Measurements from ENCODE around the gene CACNA2D2.

Gene CACNA2D2

DNA sequence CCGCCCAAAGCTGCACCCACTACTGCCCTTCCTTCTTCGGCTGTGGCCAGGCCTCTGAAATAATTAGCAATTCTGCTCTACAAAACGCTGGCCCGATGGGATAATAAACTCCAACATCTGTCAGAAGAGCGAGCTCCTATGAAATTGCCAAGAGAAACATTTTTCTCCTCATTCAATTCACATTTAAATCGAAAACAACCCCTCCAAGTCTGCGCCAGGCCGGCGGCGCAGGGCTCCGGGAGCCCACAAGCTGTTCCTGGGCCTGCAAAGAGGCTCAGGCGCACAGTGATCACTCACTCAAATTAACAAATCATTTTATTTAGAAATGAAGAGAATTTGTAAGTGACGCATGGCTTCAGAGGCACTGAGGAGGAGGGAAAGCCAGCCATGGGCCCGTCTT is 88.8 kb downstream of the CACNA2D2 start:
- TF ChIP-seq CTCF (IDR thresholded peaks at IDR 0.05; ENCODE audit: low read length, missing control alignments), result no peak

DNA sequence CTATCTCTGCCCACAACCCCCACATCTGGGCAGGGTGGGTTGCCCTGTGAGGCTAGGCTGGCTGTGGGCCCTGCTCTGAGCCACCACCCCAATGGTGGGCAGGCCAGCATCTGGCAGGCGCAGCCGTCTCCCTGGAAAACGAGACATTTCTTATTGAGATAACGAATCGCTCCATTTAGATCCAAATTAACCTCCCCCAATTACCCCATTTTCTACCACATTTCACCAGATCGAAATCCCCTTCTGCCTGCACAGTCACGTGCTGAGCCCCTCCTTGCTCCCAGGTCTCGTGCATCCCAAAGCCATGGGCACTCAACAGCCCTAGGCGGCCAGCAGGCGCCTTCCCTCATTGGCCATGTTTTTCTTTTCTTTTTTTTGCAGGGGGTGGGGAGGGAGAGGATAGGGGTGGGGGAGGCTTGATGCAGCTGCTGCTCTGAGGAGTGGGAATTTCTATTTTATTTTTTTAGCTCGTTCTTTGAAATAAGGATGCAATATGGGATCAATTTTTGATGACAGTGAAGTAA is 91.1 kb downstream of the CACNA2D2 start:
- H3K4me3 ChIP-seq (replicated peaks; ENCODE audit: low read depth, low read length), result no peak overlapping the region
- no peak for DNase-seq (ENCODE audit: low read depth)
- no peak for TF ChIP-seq CTCF (IDR thresholded peaks at IDR 0.05; ENCODE audit: low read length, missing control alignments)

More for the DNA sequence above, 88.8 kb downstream of the CACNA2D2 start:
- no peak overlapping the region for H3K4me3 ChIP-seq (replicated peaks; ENCODE audit: low read depth, low read length)
- DNase-seq (ENCODE audit: low read depth), result no peak

DNA sequence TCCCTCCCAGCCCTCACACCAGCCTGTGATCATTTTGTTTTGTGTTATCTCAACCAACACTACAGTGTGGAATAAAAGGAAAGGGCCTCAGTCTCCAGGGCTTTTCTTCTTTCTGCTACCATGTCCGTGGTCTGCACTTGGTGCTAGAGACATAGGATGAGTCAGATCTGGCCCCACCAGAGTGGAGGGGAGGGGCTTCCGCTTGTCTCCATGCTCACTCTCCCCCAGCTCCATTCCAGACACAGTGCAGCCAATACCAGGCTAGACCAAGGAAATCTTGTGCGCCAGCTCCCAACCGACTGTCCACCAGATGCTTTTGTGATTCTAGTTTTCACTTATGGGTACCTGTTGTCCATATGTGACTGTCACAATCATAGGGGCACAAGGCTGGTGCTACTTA is 92.2 kb downstream of the CACNA2D2 start:
- DNase-seq (ENCODE audit: low read depth), result no peak
- no peak for TF ChIP-seq CTCF (IDR thresholded peaks at IDR 0.05; ENCODE audit: low read length, missing control alignments)
- no peak overlapping the region for H3K4me3 ChIP-seq (replicated peaks; ENCODE audit: low read depth, low read length)

GRCh38 chr3:50410608-50411139 is 92.8 kb downstream of the CACNA2D2 start:
- DNase-seq (ENCODE audit: low read depth), result no peak
- TF ChIP-seq CTCF (IDR thresholded peaks at IDR 0.05; ENCODE audit: low read length, missing control alignments), result no peak

DNA sequence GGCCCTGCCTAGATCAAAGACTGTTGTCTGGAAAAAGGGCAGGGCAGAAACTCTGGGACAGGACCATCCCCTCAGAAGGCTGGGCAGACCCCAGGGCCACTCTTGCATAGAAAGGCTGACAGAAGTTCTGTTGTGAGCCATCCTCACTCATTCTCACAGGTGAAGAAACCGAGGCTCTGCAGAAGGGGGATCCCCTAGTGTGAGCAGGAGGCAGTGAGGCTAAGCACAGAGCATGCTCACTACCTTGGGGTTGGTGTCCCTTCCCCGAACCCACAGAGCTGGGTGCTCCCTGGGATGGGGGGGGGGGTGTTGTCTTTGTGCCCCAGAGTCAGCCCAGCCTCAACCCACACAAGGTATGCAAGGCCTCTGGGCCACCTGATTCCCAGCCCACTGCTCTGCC is 93.2 kb downstream of the CACNA2D2 start:
- no peak overlapping the region for H3K4me3 ChIP-seq (replicated peaks; ENCODE audit: low read depth, low read length)
- no peak for DNase-seq (ENCODE audit: low read depth)
- no peak for TF ChIP-seq CTCF (IDR thresholded peaks at IDR 0.05; ENCODE audit: low read length, missing control alignments)

More at GRCh38 chr3:50410608-50411139, 92.8 kb downstream of the CACNA2D2 start:
- H3K4me3 ChIP-seq (replicated peaks; ENCODE audit: low read depth, low read length), result no peak overlapping the region

GRCh38 chr3:50408443-50408944 is 94.9 kb downstream of the CACNA2D2 start:
- no peak for DNase-seq (ENCODE audit: low read depth)
- TF ChIP-seq CTCF (IDR thresholded peaks at IDR 0.05; ENCODE audit: low read length, missing control alignments), result no peak
- H3K4me3 ChIP-seq (replicated peaks; ENCODE audit: low read depth, low read length), result no peak overlapping the region

- no peak for DNase-seq (ENCODE audit: low read depth)
- TF ChIP-seq CTCF (IDR thresholded peaks at IDR 0.05; ENCODE audit: low read length, missing control alignments), result no peak
- H3K4me3 ChIP-seq (replicated peaks; ENCODE audit: low read depth, low read length), result no peak overlapping the region
Observed at GRCh38 chr3:50406487-50406886, 96.9 kb downstream of the CACNA2D2 start.
